Body of pancreas (tissue), 4 donors: ENCODE data around the gene ARHGEF11. TPM values are rescaled to one million over a fixed set of nuclear protein-coding genes. Genes with fewer than 3 reads are reported as not detected.

Experiments used
- ATAC-seq: fragments of 150-250 bp; one replicate; pipeline ENCODE4 v1.9.1; 2016
- DNase-seq, 4 donors: peaks; one replicate each; pipeline ENCODE4 v3.0.0-alpha.2; 2019
- H3K27ac ChIP-seq, 4 donors: fragments of 200-600 bp; sonication (generic); 1 replicate in 3 of 4; 2 replicates in 1 of 4; pipeline versions ENCODE4 v1.5.1 to v1.6.1; 2016 to 2019; ENCODE audit warnings: mild to moderate bottlenecking in 1 of 4, mixed read lengths in 1 of 4, moderate library complexity in 1 of 4
- H3K27me3 ChIP-seq, 2 donors: fragments of 200-600 bp; sonication (generic); one replicate each; pipeline ENCODE4 v1.6.0; 2016; ENCODE audit warnings: mild to moderate bottlenecking in 1 of 2
- H3K36me3 ChIP-seq, 2 donors: fragments of 200-600 bp; sonication (generic); replicated peaks in 1 of 2; 2 replicates each; pipeline ENCODE4 v1.5.1; 2016; ENCODE audit warnings: low read depth in 2 of 2; ENCODE audit not compliant: insufficient read depth in 1 of 2
- H3K4me1 ChIP-seq: fragments of 200-600 bp; sonication (generic); one replicate; pipeline ENCODE4 v1.6.0; 2016
- H3K4me3 ChIP-seq, 2 donors: fragments of 200-600 bp; sonication (generic); 1 replicate in 1 of 2; 2 replicates in 1 of 2; pipeline ENCODE4 v1.5.1; 2016 to 2019
- H3K9me3 ChIP-seq, 3 donors: fragments of 200-600 bp; sonication (generic); 1 replicate in 2 of 3; 2 replicates in 1 of 3; pipeline ENCODE4 v1.5.1; 2016
- CTCF ChIP-seq, 7 experiments: fragments of 450-650 bp in 4 of 7; fragments of 200-600 bp in 3 of 7; sonication (generic) in 3 of 7; IDR thresholded peaks; one replicate each; pipeline ENCODE4 v1.5.1; 2016 to 2019; ENCODE audit warnings: antibody characterized with exemption in 7 of 7
- POLR2A ChIP-seq, 3 donors: fragments of 450-650 bp; IDR thresholded peaks; one replicate each; pipeline ENCODE4 v1.6.1; 2016; ENCODE audit warnings: antibody characterized with exemption in 3 of 3, mild to moderate bottlenecking in 2 of 3
- WGBS, 2 donors: methylation state at CpG; one replicate each; pipeline ENCODE4 v1.1.5; 2017; 5-methylcytosine and 5-hydroxymethylcytosine counted together
- intact Hi-C: fragments of 100-400 bp; cut with DNase I; formaldehyde crosslinking; loops from one replicate; pipeline ENCODE4 v1.15.1; 2023
- total RNA-seq, 2 donors: library from RNA; depleted of rRNA; stranded (reverse); fragments of >200 nt; gene quantifications; one replicate each; pipeline ENCODE4 v1.1.0, GENCODE V29; 2016

Gene ARHGEF11
- total RNA-seq, 2 donors from 2014 or later = 17.9 to 29.7 TPM

- TF ChIP-seq POLR2A (IDR thresholded peaks at IDR 0.05) (no peak), CTCF (IDR thresholded peaks at IDR 0.05) (no peak)
- H3K36me3 ChIP-seq = no peaks in the 10 kb centered on the region
- H3K4me1 ChIP-seq = peaks cover 12% of the 10 kb centered on the region
- H3K4me3 ChIP-seq = no peak overlapping the region
- DNase-seq (no peak), ATAC-seq (no peak)
- H3K9me3 ChIP-seq = no peaks in the 10 kb centered on the region
- H3K27ac ChIP-seq = peak overlapping the region in 3 of 4 donors; percentile 16 to 58 (median 37)
- H3K27me3 ChIP-seq = peaks cover 0 to 13% of the 10 kb centered on the region in 2 donors
- WGBS, 2 donors = 70 to 74% methylated on average over 9 to 12 of the region's 12 CpGs
- intact Hi-C loops = no loop called here
These were observed 150.7 kb downstream of the ARHGEF11 start for GRCh38 chr1:156894711-156895454.

DNA sequence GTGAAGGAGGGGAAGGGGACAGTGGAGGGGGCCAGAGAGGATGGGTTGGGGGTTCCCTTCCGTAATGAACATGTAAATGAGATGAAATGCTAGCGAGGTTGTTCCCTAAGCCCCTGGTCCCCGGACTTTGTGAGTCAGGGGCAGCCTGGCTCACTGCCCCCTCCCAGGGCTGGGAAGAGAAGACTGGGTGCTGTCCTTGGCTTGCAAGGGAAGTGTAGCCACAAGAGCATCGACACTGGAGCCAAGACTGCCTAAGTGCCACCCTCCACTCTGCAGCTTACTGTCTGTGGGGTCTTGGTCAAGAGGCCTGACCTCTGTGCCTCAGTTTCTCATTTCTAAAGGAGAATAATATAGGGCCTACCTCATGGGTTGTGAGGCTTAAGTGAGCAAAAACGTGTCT lies 151.5 kb downstream of the ARHGEF11 start:
- Histone ChIP-seq H3K9me3 (no peaks in the 10 kb centered on the region), H3K27ac (peak overlapping the region in 3 of 4 donors; percentile 37 to 58 (median 38)), H3K4me3 (no peak overlapping the region), H3K4me1 (peaks cover 12% of the 10 kb centered on the region), H3K27me3 (peaks cover 0 to 13% of the 10 kb centered on the region in 2 donors), H3K36me3 (no peaks in the 10 kb centered on the region)
- ATAC-seq (no peak), DNase-seq (no peak)
- no peak for TF ChIP-seq CTCF (IDR thresholded peaks at IDR 0.05)
- no peak for TF ChIP-seq POLR2A (IDR thresholded peaks at IDR 0.05)
- intact Hi-C loops = no loop called here
- 28 to 30% methylated on average over 5 of the region's 5 CpGs for WGBS, 2 donors

- no peaks in the 10 kb centered on the region for H3K9me3 ChIP-seq
- H3K27ac ChIP-seq = peak within 1 kb of the TSS in 3 of 4 donors; percentile 37 to 58 (median 38)
- H3K4me3 ChIP-seq = no peak within 1 kb of the TSS
- peaks cover 0 to 13% of the 10 kb centered on the region in 2 donors for H3K27me3 ChIP-seq
- no peak for ATAC-seq
- no peaks in the 10 kb centered on the region for H3K36me3 ChIP-seq
- TF ChIP-seq POLR2A (IDR thresholded peaks at IDR 0.05) = peak in 1 of 3 donors; percentile 7
- no peak for TF ChIP-seq CTCF (IDR thresholded peaks at IDR 0.05)
- intact Hi-C loops = no loop called here
- peaks cover 12% of the 10 kb centered on the region for H3K4me1 ChIP-seq
- no peak for DNase-seq
- 14 to 22% methylated on average over 35 to 56 of the region's 60 CpGs for WGBS, 2 donors
These were observed 152.2 kb downstream of the ARHGEF11 start, which contains the start of gene PEAR1 for GRCh38 chr1:156893048-156893953. PEAR1 (plus strand) TSS chr1:156893718; CDS start chr1:156903927, 10,209 bp downstream.

- Histone ChIP-seq H3K36me3 (no peaks in the 10 kb centered on the region), H3K27me3 (peaks cover 0 to 13% of the 10 kb centered on the region in 2 donors), H3K4me3 (no peak overlapping the region), H3K4me1 (peaks cover 12% of the 10 kb centered on the region), H3K27ac (peak overlapping the region in 1 of 4 donors; percentile 29), H3K9me3 (no peaks in the 10 kb centered on the region)
- TF ChIP-seq CTCF (IDR thresholded peaks at IDR 0.05) (peak; percentile 68 to 83 (median 77)), POLR2A (IDR thresholded peaks at IDR 0.05) (no peak)
- intact Hi-C loops = no loop called here
- WGBS, 2 donors = 3 to 8% methylated on average over 40 to 47 of the region's 48 CpGs
- DNase-seq (peak; percentile 85 to 90 (median 87)), ATAC-seq (peak; percentile 81)
These were observed 153.1 kb downstream of the ARHGEF11 start for GRCh38 chr1:156892190-156893047.
